ENCODE results near the gene CFD. TPM values are rescaled to one million over a fixed set of nuclear protein-coding genes. Genes with fewer than 3 reads are reported as not detected.
"Not testable (repeated sequence)": the region's sequence is repeated elsewhere in the genome, so short reads cannot be mapped to it uniquely, and the experiment has no call there.

The CFD gene
- total RNA-seq, 1 donor from 2014 or later = 405 TPM

GRCh38 chr19:849195-849594 is 10.3 kb upstream of the CFD start:
- intact Hi-C loops (cut with DNase I); DNase-seq (ENCODE audit: low spot score); ATAC-seq: not testable (repeated sequence)

GRCh38 chr19:850221-850978 is 9.1 kb upstream of the CFD start:
- peak; percentile 95 for ATAC-seq
- DNase-seq (ENCODE audit: low spot score) = peak; percentile 92
- intact Hi-C loops (cut with DNase I) = no loop called here

- ATAC-seq = no peak
- intact Hi-C loops (cut with DNase I) = no loop called here
- no peak for DNase-seq (ENCODE audit: low spot score)
Measured at GRCh38 chr19:850979-851335, 8.5 kb upstream of the CFD start.

DNA sequence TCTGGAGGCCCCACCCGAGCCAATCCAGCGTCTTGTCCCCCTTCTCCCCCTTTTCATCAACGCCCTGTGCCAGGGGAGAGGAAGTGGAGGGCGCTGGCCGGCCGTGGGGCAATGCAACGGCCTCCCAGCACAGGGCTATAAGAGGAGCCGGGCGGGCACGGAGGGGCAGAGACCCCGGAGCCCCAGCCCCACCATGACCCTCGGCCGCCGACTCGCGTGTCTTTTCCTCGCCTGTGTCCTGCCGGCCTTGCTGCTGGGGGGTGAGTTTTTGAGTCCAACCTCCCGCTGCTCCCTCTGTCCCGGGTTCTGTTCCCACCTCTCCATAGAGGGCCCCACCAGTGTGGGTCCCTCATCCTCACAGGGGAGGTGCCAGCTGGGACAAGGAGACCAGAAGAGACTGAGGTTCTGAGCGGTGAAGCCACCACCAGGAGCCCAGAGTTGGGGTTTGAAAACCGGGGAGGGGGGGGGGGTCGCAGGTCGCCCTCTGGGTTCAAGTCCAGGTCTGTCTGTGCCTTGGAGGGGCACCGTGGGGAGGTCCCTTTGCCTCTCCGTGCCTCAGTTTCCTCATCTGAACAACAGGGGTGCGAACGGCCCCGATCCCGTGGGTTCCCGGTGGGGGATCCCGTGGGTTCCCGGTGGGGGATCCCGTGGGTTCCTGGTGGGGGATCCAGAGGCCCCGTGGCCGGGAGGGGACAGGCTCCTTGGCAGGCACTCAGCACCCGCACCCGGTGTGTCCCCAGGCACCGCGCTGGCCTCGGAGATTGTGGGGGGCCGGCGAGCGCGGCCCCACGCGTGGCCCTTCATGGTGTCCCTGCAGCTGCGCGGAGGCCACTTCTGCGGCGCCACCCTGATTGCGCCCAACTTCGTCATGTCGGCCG is 7.1 kb upstream of the CFD start, which contains the start of gene ELANE:
TSS of gene ELANE (plus strand) at position 168 of the 878 bp plus-strand sequence. CDS start at position 194, 26 bp downstream.
- intact Hi-C loops (cut with DNase I) = no loop called here
- no peak for DNase-seq (ENCODE audit: low spot score)
- ATAC-seq = no peak

DNA sequence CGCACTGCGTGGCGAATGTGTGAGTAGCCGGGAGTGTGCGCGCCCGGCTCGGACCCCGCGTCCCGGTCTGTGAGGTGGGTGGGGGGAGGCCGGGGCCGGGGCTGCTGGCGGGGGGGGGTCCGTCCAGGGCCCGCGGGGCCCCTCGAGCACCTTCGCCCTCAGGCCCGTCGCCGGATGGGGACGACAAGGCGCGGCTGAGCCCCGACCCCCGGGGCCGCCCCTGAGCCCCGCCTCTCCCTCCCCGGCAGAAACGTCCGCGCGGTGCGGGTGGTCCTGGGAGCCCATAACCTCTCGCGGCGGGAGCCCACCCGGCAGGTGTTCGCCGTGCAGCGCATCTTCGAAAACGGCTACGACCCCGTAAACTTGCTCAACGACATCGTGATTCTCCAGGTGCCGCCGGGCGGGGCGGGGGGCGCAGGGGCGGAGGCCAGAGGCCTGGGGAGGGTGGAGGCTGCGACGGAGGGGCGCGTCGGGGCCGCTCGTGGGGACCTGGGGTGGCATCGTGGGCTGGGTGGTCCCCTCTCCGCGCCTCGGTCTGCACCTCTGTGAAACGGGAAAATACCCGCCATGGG is 6.4 kb upstream of the CFD start:
- intact Hi-C loops (cut with DNase I) = no loop called here
- DNase-seq (ENCODE audit: low spot score) (no peak), ATAC-seq (no peak)

DNA sequence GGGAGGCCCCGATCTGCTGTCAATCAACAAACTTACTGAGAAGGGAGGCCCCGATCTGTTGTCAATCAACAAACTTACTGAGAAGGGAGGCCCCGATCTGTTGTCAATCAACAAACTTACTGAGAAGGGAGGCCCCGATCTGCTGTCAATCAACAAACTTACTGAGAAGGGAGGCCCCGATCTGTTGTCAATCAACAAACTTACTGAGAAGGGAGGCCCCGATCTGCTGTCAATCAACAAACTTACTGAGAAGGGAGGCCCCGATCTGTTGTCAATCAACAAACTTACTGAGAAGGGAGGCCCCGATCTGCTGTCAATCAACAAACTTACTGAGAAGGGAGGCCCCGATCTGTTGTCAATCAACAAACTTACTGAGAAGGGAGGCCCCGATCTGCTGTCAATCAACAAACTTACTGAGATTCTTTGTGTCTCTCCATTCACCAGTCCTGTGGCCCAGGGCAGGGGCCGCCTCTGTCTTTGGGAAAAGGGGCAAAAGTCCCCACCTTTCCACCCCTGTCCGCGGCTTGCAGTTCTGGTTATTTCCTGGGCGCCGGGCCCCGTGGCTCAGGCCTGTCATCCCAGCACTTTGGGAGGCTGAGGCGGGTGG is 5.7 kb upstream of the CFD start:
- DNase-seq (ENCODE audit: low spot score); ATAC-seq; intact Hi-C loops (cut with DNase I): not testable (repeated sequence)

GRCh38 chr19:854549-854948 is 4.9 kb upstream of the CFD start:
- ATAC-seq (no peak), DNase-seq (ENCODE audit: low spot score) (no peak)
- intact Hi-C loops (cut with DNase I) = no loop called here

DNA sequence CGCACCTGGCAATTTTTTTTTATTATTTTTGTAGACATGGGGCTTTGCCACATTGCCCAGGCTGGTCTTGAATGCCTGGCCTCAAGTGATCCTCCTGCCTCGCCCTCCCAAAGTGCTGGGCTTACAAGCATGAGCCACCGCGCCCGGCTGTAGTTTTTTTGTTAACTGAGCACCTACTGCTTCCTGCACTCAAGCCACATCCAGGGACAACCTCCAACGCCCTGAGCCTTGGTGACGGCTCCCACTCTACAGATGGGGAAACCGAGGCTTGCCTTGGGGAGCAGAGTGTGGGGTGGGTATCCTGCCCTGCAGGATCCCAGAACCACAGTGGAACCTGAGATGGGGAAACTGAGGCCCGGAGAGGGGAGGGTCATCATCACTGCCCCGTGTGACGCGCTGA is 4.3 kb upstream of the CFD start:
- DNase-seq (ENCODE audit: low spot score) (no peak), ATAC-seq (no peak)
- intact Hi-C loops (cut with DNase I) = no loop called here

GRCh38 chr19:855566-856120 is 3.8 kb upstream of the CFD start:
- ATAC-seq (no peak), DNase-seq (ENCODE audit: low spot score) (no peak)
- intact Hi-C loops (cut with DNase I) = no loop called here

DNA sequence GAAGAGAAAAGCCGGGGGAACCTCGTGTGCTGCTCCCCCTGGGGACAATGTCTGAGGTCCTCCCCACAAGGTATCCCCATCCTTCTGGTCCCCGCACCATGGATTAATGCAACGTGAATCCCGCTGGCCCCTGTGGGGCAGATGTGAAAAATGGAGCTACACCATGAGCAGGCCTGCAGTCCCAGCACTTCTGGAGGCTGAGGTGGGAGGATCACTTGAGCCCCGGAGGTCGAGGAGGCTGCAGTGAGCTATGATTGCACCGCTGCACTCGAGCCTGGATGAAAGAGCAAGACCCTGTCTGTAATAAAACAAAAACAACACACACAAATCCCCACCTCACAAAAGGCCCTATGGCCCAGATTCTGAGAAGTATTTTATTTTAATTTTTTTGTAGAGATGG is 1.2 kb upstream of the CFD start:
- intact Hi-C loops (cut with DNase I) = no loop called here
- ATAC-seq = no peak

DNA sequence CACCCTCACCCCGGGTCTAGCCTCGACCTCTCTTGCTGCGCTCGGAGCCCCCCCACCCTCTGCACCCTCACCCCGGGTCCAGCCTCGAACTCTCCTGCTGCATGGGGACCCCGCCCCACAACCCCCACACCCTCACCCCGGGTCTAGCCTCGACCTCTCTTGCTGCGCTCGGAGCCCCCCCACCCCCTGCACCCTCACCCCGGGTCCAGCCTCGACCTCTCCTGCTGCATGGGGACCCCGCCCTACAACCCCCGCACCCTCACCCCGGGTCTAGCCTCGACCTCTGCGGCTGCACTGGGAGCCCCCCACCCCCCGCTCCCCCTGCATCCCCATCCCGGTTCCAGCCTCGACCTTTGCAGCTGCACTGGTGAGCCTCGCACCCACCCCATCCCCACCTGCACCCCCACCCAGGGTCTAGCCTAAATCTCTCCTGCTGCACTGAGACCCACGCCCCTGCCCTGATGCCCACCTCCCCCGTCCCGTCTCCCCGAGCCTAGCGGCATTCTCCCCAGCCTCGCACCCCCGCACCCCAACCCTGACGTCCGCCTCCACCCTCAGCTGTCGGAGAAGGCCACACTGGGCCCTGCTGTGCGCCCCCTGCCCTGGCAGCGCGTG is 1.8 kb downstream of the CFD start:
- intact Hi-C loops (cut with DNase I) = no loop called here
- DNase-seq (ENCODE audit: low spot score) = no peak
- no peak for ATAC-seq

More for the DNA sequence above, 1.2 kb upstream of the CFD start:
- DNase-seq (ENCODE audit: low spot score) = no peak

DNA sequence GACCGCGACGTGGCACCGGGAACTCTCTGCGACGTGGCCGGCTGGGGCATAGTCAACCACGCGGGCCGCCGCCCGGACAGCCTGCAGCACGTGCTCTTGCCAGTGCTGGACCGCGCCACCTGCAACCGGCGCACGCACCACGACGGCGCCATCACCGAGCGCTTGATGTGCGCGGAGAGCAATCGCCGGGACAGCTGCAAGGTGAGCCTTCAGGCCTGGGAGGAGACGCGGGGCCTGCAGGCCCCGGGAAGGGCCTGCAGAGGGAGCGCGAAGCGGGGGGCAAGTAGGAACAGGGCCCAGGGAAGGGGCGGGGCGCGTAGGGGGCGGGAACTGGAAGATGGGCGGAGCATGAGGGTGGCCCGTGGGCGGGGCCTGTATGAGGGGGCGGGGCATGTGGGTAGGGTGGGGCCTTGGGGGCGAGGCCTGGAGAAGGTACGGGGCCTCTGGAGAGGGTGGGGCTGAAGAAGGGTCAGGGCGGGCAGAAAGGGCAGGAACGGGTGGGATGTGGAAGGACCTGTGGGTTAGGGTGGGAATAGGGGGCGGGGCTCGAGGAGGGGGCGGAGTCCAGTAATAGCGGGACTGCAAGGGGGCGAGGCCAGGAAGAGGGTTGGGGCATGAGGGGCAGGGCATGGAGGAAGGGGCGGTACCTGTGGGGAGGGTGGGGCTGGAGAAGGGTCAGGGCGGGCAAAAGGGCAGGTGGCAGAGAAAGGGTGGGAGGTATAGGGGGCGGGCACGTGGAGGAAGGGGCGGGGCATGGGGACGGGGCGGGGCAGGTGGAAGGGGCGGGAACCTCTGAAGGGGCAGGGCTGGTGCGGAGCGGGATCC is 2.5 kb downstream of the CFD start:
- DNase-seq (ENCODE audit: low spot score) (peak; percentile 79), ATAC-seq (peak; percentile 0)
- intact Hi-C loops (cut with DNase I) = no loop called here

DNA sequence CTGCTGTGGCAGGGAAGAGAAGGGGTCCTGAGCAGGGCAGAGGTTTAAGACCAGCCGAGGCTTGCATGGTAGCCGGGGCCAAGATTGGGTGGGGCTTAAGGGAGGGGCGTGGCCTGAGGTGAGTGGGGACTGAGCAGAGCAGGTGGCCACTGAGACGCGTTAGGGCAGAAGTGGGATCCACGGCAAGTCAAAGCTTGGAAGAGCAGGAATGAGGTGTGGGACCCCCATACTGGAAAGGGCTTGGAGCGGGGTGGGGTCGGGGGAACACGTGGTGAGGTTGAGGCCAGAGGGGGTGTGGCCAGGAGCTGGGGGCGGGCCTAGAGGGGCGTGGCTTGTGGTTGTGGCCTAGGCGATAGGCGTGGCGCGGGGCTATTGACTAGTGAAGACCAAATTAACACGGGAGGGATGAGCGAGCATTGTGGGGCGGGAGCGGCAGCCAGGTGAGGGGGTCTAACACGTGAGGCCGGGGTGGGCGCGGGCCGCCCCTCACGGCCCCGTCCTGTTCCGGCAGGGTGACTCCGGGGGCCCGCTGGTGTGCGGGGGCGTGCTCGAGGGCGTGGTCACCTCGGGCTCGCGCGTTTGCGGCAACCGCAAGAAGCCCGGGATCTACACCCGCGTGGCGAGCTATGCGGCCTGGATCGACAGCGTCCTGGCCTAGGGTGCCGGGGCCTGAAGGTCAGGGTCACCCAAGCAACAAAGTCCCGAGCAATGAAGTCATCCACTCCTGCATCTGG is 3.3 kb downstream of the CFD start:
- ATAC-seq (peak; percentile 6), DNase-seq (ENCODE audit: low spot score) (peak; percentile 84)
- intact Hi-C loops (cut with DNase I) = no loop called here

GRCh38 chr19:863315-863620 is 3.8 kb downstream of the CFD start:
- no peak for DNase-seq (ENCODE audit: low spot score)
- intact Hi-C loops (cut with DNase I) = no loop called here
- ATAC-seq = no peak

GRCh38 chr19:866769-867300 is 7.4 kb downstream of the CFD start:
- no peak for ATAC-seq
- no peak for DNase-seq (ENCODE audit: low spot score)
- intact Hi-C loops (cut with DNase I) = no loop called here

DNA sequence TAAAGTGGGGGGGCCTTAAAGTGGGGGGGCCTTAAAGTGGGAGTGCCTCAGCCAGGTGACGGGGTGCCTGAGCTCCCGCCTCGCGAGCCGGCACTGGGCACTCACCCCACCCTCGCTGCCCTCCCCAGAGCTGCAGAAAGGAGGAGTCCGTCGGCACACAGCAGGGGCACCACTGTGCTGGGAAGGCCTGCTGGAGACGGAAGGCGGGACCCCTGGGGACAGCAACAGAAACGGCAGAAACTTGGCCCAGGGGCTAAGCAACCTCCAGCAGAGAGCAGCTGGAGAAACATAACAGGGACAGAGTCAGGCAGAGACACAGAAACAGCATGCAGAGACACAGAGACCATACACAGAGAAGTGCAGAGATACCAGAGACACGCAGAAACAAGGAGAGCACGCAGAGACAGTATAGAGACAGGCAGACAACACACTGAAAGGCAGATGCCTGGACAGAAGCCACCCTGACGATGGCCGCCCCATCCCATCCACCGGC is 7.9 kb downstream of the CFD start:
- no peak for DNase-seq (ENCODE audit: low spot score)
- peak; percentile 14 for ATAC-seq
- intact Hi-C loops (cut with DNase I) = no loop called here

DNA sequence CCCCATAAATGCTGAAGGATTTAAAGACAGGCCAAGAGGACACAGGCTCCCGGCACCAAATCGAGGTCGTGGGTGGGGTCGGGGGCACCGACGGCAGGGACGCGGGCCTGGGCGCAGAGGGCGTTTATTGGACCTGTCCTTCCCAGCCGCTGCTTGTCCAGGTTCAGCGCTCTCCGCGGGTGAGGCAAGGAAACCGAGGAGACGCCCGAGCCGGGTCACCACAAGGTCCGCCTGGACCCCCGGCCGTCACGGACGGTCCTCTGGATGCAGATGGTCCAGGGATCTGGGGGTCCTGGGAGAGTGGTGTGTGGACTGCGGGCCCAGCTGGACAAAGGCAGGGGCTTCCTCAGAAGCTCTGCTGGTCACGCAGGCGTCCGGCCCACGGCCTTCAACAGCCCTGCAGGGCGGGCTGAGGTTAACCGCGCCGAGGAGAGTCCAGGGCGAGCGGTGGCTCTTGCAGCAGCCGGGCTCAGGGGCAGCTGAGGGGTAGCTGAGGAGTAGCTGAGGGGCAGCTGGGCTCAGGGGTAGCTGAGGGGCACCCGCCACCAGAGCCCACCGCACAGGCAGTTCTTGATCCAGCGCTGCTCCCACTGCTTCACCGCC is 8.5 kb downstream of the CFD start:
- ATAC-seq = no peak
- DNase-seq (ENCODE audit: low spot score) = no peak
- intact Hi-C loops (cut with DNase I) = no loop called here
